Psoas muscle (tissue), 8 donors: Measurements from ENCODE around the gene SUSD3. TPM values are rescaled to one million over a fixed set of nuclear protein-coding genes. Genes with fewer than 3 reads are reported as not detected.

Experiments
- ATAC-seq, 4 donors: fragments of 200-7000 bp; cut with Tn5 transposase; one replicate each; pipeline ENCODE4 v1.9.1; 2020; ENCODE audit warnings: moderate library complexity in 3 of 4, mild to moderate bottlenecking in 2 of 4
- DNase-seq, 2 donors: peaks; one replicate each; pipeline ENCODE4 v3.0.0-alpha.2; 2020
- H3K27ac ChIP-seq: fragments of 200-600 bp; one replicate; pipeline ENCODE4 v1.8.0; 2022
- H3K27me3 ChIP-seq, 3 donors: fragments of 200-600 bp in 1 of 3; one replicate each; pipeline versions ENCODE4 v1.6.1 to v1.8.0; 2013 to 2022; ENCODE audit warnings: low read length in 2 of 3, mild to moderate bottlenecking in 2 of 3, moderate library complexity in 1 of 3; ENCODE audit not compliant: insufficient read depth in 3 of 3
- H3K36me3 ChIP-seq, 2 donors: fragments of 200-600 bp in 1 of 2; one replicate each; pipeline versions ENCODE4 v1.6.1 to v1.8.0; 2013 to 2022; ENCODE audit warnings: low read depth in 1 of 2, mild to moderate bottlenecking in 1 of 2, moderate library complexity in 1 of 2; ENCODE audit not compliant: insufficient read depth in 1 of 2
- H3K4me1 ChIP-seq: fragments of 200-600 bp; one replicate; pipeline ENCODE4 v1.8.0; 2022
- H3K4me3 ChIP-seq: fragments of 200-600 bp; one replicate; pipeline ENCODE4 v1.8.0; 2022; ENCODE audit warnings: mild to moderate bottlenecking
- H3K9me3 ChIP-seq: fragments of 200-600 bp; one replicate; pipeline ENCODE4 v1.8.0; 2022
- CTCF ChIP-seq: fragments of 200-600 bp; IDR thresholded peaks from one replicate; pipeline ENCODE4 v1.8.0; 2022; ENCODE audit warnings: antibody characterized with exemption
- WGBS, 3 donors: extraction: QIAGEN DNeasy Blood & Tissue Kit; methylation state at CpG; one replicate each; pipeline versions ENCODE4 v1.1.6 to v1.1.7; 2013; 5-methylcytosine and 5-hydroxymethylcytosine counted together
- intact Hi-C, 2 donors: fragments of 100-400 bp; cut with DNase I; formaldehyde crosslinking; loops; one replicate each; pipeline versions ENCODE4 v1.11.0 to v1.14.2; 2022
- polyA plus RNA-seq, 3 donors: library from polyadenylated mRNA; stranded (reverse); fragments of 200-250 nt; gene quantifications; one replicate each; pipeline ENCODE4 v1.2.3, GENCODE V29; 2013
- total RNA-seq, 4 donors: library from RNA; stranded (reverse); fragmentation: NEBNext Ultra II Directional in 2 of 4; extraction: Animal tissue kit (Norgen Biotek cat#: 25700) in 2 of 4; gene quantifications; one replicate each; pipeline versions ENCODE4 v1.2.1 to v1.2.4, GENCODE V29; 2021 to 2023
- donor health status: healthy with polysubstance abuse.
- donor health status: DM: no; HTN: no; CAD: no; lungs with moderate emphysema.
- donor health status: Bipolar disorder and iron deficiency.
- donor health status: healthy.
- donor health status: DM: yes; HTN: yes; CAD: no.
- donor health status: DM: no; HTN: no; CAD: no.
- donor health status: DM: no; HTN: no; CAD: no.
- donor health status: DM: yes; HTN: yes; CAD: no.

The SUSD3 gene
- total and polyA plus RNA-seq, 7 donors = 0.13 to 0.65 (median 0.34) TPM; not detected in 2

GRCh38 chr9:93127395-93127911 is 69.0 kb downstream of the SUSD3 start:
- 29 to 42% (median 36%) methylated on average over 8 of the region's 8 CpGs for WGBS, 3 donors
- Histone ChIP-seq H3K4me3 (no peak overlapping the region), H3K27ac (peak overlapping the region; percentile 30), H3K36me3 (peaks cover 0 to 38% of the 10 kb centered on the region in 2 donors), H3K4me1 (peaks cover 53% of the 10 kb centered on the region), H3K27me3 (no peaks in the 10 kb centered on the region), H3K9me3 (no peaks in the 10 kb centered on the region)
- no peak for TF ChIP-seq CTCF
- ATAC-seq (peak; percentile 45 to 64 (median 52)), DNase-seq (peak in 1 of 2 donors; percentile 70)
- intact Hi-C loops = no loop called here

- H3K4me3 ChIP-seq = no peak overlapping the region
- peak overlapping the region; percentile 30 for H3K27ac ChIP-seq
- TF ChIP-seq CTCF = no peak
- peak in 1 of 2 donors; percentile 48 for DNase-seq
- H3K27me3 ChIP-seq = no peaks in the 10 kb centered on the region
- peaks cover 0 to 31% of the 10 kb centered on the region in 2 donors for H3K36me3 ChIP-seq
- H3K4me1 ChIP-seq = peaks cover 60% of the 10 kb centered on the region
- peak in 2 of 4 donors; percentile 9 to 29 for ATAC-seq
- intact Hi-C loops = no loop called here
- 67 to 83% (median 68%) methylated on average over 14 of the region's 14 CpGs for WGBS, 3 donors
- no peaks in the 10 kb centered on the region for H3K9me3 ChIP-seq
Measured at GRCh38 chr9:93128011-93128714, 69.7 kb downstream of the SUSD3 start.

GRCh38 chr9:93128715-93129224 is 70.3 kb downstream of the SUSD3 start:
- no peak overlapping the region for H3K27ac ChIP-seq

GRCh38 chr9:93129286-93129685 is 70.8 kb downstream of the SUSD3 start:
- Histone ChIP-seq H3K9me3 (no peaks in the 10 kb centered on the region), H3K27ac (no peak overlapping the region), H3K4me3 (no peak overlapping the region), H3K4me1 (peaks cover 59% of the 10 kb centered on the region), H3K27me3 (no peaks in the 10 kb centered on the region), H3K36me3 (peaks cover 0 to 20% of the 10 kb centered on the region in 2 donors)
- ATAC-seq (no peak), DNase-seq (no peak)
- WGBS, 3 donors = 41 to 51% (median 48%) methylated on average over 7 to 8 of the region's 8 CpGs
- intact Hi-C loops = no loop called here
- no peak for TF ChIP-seq CTCF

More at GRCh38 chr9:93128715-93129224, 70.3 kb downstream of the SUSD3 start:
- H3K4me1 ChIP-seq = peaks cover 59% of the 10 kb centered on the region
- WGBS, 3 donors = 86 to 93% (median 88%) methylated on average over 10 of the region's 10 CpGs
- intact Hi-C loops = no loop called here
- no peak for ATAC-seq
- no peak overlapping the region for H3K4me3 ChIP-seq
- no peak for TF ChIP-seq CTCF
- DNase-seq = no peak
- H3K9me3 ChIP-seq = no peaks in the 10 kb centered on the region
- H3K36me3 ChIP-seq = peaks cover 0 to 25% of the 10 kb centered on the region in 2 donors
- no peaks in the 10 kb centered on the region for H3K27me3 ChIP-seq
